Measurements from ENCODE around the gene NDUFB3.
"Not testable (repeated sequence)": the region's sequence is repeated elsewhere in the genome, so short reads cannot be mapped to it uniquely, and the experiment has no call there.

NDUFB3 gene

DNA sequence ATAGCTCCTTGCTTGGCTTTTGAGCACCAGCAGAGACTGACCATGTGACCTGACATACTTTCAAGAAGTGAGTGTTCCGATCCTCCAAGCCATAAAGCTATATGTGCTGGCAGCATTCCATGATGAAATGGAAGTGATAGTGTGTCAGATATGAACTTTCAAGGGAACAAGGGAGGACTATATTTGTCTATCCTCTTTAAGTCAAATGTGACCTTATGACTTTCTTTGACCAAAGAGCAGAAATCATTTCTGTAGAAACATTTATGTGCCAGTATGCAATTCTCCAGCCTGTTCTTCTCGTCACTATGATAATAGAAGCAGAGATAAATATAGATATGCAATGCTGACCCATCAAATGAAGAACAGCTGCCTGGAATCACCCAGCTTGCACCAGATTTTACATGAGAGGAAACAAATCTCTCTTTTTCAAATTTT is 14.7 kb upstream of the NDUFB3 start:
- Histone ChIP-seq H3K4me3 (no peak overlapping the region), H3K27ac (no peak overlapping the region), H3K9me3 (no peaks in the 10 kb centered on the region), H3K4me2 (no peak overlapping the region), H3K27me3 (no peaks in the 10 kb centered on the region), H3K36me3 (peaks cover 50% of the 10 kb centered on the region), H3K4me1 (no peaks in the 10 kb centered on the region), H3K9ac (no peak overlapping the region), H4K20me1 (peaks cover 65% of the 10 kb centered on the region)
- TF ChIP-seq Cebpa-rat (IDR thresholded peaks at IDR 0.05) = no peak

DNA sequence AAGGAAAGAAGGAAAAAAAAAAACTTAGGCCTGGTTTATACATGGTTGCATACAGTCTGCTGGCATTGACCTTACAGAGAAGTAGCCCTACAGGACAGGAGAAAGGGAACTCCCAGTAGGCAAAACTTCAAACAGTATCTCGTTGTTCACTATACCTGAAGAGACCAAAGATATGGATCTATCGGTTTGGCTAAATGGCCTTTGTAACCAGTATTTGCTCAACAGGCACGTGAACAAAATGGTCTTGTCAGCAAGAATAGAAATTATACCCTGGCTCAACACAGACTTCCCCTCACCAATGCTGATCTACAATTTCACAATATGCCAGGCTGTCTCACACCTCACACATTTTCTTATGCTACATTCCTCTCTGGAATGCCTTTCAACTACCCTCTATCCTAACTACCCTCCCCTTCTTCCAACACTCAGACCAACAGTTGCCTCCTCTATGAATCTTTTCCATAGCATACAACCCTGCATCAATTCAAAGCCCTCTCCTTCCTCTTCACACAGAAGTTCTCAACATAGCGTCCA is 14.0 kb upstream of the NDUFB3 start:
- Histone ChIP-seq H3K4me2 (no peak overlapping the region), H3K9me3 (no peaks in the 10 kb centered on the region)

DNA sequence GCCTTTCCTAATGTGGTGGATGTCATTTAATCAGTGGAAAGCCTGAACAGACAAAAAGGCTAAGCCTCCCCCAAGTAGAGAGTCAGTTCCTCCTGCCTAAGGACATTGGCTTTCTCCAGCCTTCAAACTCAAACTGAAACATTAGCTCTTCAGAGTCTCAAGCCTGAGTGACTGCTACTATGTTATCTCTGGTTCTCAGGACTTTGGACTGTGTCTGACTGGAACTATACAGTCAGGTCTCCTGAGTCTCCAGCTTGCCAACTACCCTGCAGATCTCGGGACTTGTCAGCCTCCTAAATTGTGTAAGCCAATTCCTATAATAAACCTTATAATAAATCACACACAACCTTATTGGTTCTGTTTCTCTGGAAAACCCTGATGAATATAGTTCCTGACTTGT is 12.9 kb upstream of the NDUFB3 start:
- Histone ChIP-seq H4K20me1 (peaks cover 53% of the 10 kb centered on the region), H3K36me3 (peaks cover 33% of the 10 kb centered on the region), H3K27me3 (no peaks in the 10 kb centered on the region), H3K4me2 (no peak overlapping the region), H3K9me3 (no peaks in the 10 kb centered on the region), H3K4me3 (no peak overlapping the region), H3K4me1 (no peaks in the 10 kb centered on the region), H3K27ac (no peak overlapping the region), H3K9ac (no peak overlapping the region)
- no peak for TF ChIP-seq Cebpa-rat (IDR thresholded peaks at IDR 0.05)

More for the DNA sequence above, 14.0 kb upstream of the NDUFB3 start:
- Histone ChIP-seq H3K27ac (no peak overlapping the region), H4K20me1 (peaks cover 59% of the 10 kb centered on the region), H3K4me3 (no peak overlapping the region), H3K4me1 (no peaks in the 10 kb centered on the region), H3K9ac (no peak overlapping the region), H3K36me3 (peaks cover 44% of the 10 kb centered on the region), H3K27me3 (no peaks in the 10 kb centered on the region)
- TF ChIP-seq Cebpa-rat (IDR thresholded peaks at IDR 0.05) = no peak

DNA sequence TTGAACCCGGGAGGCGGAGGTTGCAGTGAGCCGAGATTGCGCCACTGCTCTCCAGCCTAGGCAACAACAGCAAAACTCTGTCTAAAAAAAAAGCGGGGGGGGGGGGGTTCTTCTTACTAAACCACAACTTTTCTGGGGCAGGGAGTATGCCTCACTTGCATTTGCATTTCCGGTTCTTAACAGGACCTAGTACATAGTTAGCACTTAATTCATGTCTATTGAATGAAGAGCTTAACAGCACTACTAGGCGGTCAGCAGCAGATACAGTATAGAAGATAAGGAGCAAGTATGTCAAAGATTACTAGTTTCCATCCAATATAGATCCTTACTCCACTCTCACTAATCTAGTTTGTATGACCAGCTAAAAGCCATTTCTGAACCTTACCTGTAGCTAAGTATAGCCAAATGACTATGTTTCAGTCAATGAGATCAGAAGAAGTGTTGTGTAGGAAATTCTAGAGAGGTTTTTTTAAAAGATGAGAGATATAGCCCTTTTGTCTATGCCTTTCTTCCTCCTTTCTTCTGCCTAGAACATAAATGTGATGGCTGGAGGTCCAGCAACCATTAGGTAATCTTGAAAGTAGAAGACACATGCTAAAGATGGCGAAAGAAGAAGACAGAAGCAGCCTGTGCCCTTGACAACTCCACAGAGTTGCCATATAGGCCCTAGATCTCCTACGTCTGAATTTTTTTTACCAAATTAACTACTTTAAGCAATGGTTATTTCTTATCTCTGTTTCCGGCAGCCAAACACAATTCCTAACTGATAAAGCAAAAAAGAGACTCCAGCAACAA is 11.6 kb upstream of the NDUFB3 start:
- no peak for TF ChIP-seq Cebpa-rat (IDR thresholded peaks at IDR 0.05)
- Histone ChIP-seq H3K9ac (no peak overlapping the region), H3K27ac (no peak overlapping the region), H4K20me1 (peaks cover 50% of the 10 kb centered on the region), H3K9me3 (no peaks in the 10 kb centered on the region), H3K4me2 (no peak overlapping the region), H3K36me3 (peaks cover 28% of the 10 kb centered on the region), H3K4me1 (no peaks in the 10 kb centered on the region), H3K27me3 (no peaks in the 10 kb centered on the region), H3K4me3 (no peak overlapping the region)

DNA sequence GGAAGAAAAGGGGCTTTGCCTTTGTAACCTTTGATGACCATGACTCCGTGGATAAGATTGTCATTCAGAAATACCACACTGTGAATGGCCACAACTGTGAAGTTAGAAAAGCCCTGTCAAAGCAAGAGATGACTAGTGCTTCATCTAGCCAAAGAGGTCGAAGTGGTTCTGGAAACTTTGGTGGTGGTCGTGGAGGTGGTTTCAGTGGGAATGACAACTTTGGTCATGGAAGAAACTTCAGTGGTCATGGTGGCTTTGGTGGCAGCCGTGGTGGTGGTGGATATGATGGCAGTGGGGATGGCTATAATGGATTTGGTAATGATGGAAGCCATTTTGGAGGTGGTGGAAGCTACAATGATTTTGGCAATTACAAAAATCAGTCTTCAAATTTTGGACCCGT is 8.3 kb upstream of the NDUFB3 start:
- not testable (repeated sequence) for H3K9me3 ChIP-seq, H3K4me1 ChIP-seq, H3K27me3 ChIP-seq, H3K27ac ChIP-seq, H3K9ac ChIP-seq, H3K4me3 ChIP-seq, H3K4me2 ChIP-seq
- Histone ChIP-seq H3K36me3 (peaks cover 19% of the 10 kb centered on the region), H4K20me1 (peaks cover 44% of the 10 kb centered on the region)

DNA sequence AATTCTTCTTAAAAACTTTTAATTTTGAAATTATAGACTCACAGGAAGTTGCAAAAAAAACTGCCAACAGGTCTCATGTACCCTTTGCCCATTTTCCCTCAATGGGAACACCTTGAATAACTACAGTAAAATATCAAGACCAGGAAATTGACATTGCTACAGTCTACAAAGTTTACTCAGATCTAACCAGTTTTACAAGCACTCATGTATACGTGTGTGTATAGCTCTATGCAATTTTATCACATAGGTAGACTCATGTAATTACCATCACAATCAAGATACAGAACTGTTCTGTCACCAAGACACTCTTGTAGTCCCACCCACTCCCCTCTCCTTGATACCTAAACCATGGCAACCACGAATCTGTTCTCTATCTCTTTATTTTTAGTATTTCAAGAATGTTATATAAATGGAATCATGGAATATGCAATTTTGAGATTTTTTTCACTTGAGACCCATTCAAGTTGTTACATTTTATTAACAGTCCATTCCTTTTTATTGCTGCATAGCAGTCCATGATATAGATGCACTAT is 6.9 kb upstream of the NDUFB3 start:
- Histone ChIP-seq H3K36me3 (peaks cover 12% of the 10 kb centered on the region; the same call in 1 of the 2 replicates), H4K20me1 (peaks cover 32% of the 10 kb centered on the region; the same call in 1 of the 2 replicates), H3K9me3 (no peaks in the 10 kb centered on the region), H3K4me3 (no peak overlapping the region), H3K4me1 (peaks cover 21% of the 10 kb centered on the region), H3K27ac (no peak overlapping the region), H3K4me2 (no peak overlapping the region), H3K27me3 (no peaks in the 10 kb centered on the region), H3K9ac (no peak overlapping the region)
- TF ChIP-seq Cebpa-rat (IDR thresholded peaks at IDR 0.05) = no peak

DNA sequence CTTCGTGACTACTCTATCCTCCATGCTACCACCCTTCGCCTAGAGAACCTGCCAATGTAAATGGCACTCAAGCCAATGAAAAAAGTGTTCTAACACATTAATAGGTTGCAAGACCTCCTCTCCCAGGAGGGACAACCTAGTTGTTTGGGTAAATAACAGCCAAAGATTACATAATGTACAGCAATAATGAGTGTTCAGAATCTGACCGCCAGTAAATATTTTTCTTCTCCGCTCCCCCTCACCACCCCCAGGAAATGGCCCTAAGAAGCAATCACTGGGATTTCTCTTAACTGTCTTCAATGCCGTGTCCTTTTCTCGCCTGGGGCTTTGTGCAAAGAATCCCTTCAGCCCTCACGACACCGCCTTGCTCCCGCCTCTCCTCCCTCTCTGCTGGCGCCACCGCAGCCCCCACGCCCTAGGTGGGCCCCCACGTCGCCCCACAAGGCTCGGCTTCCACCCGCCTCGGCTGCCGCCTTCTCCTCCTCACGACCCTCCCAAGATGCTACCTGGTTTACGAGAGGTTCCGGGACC is 788 bp upstream of the NDUFB3 start:
- Histone ChIP-seq H3K4me3 (peak overlapping the region; percentile 84), H3K27me3 (no peaks in the 10 kb centered on the region), H3K9ac (peak overlapping the region; percentile 92), H3K4me2 (peak overlapping the region; percentile 95), H3K27ac (peak overlapping the region; percentile 93), H3K36me3 (peaks cover 4% of the 10 kb centered on the region; the same call in 1 of the 2 replicates), H4K20me1 (peaks cover 25% of the 10 kb centered on the region; the same call in 1 of the 2 replicates), H3K4me1 (peaks cover 47% of the 10 kb centered on the region), H3K9me3 (no peaks in the 10 kb centered on the region)
- TF ChIP-seq Cebpa-rat (IDR thresholded peaks at IDR 0.05) = no peak

DNA sequence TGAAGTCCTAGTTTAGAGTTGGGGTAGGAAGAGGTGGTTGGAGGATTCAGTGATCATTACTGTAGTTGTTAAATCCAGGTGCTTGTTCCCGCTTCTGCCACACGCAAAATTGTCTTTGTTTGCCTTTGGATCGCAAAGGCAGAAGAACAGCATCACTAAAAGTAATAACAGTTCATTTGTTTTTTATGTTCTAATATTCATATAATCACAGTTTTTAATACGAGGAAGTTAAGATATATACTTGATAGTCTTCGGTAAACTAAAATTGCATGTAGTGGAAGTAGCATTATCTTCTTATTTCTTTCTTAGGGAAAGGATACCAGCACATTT is 365 bp downstream of the NDUFB3 start:
- H3K4me2 ChIP-seq = peak overlapping the region; percentile 86
- peaks cover 16% of the 10 kb centered on the region; the same call in 1 of the 2 replicates for H4K20me1 ChIP-seq
- H3K27ac ChIP-seq = peak overlapping the region; percentile 93
- H3K9ac ChIP-seq = peak overlapping the region; percentile 92
- no peaks in the 10 kb centered on the region for H3K9me3 ChIP-seq
- no peak for TF ChIP-seq Cebpa-rat (IDR thresholded peaks at IDR 0.05)
- peak overlapping the region; percentile 84 for H3K4me3 ChIP-seq
- H3K27me3 ChIP-seq = no peaks in the 10 kb centered on the region
- H3K4me1 ChIP-seq = peaks cover 47% of the 10 kb centered on the region
- H3K36me3 ChIP-seq = peaks cover 4% of the 10 kb centered on the region; the same call in 1 of the 2 replicates

DNA sequence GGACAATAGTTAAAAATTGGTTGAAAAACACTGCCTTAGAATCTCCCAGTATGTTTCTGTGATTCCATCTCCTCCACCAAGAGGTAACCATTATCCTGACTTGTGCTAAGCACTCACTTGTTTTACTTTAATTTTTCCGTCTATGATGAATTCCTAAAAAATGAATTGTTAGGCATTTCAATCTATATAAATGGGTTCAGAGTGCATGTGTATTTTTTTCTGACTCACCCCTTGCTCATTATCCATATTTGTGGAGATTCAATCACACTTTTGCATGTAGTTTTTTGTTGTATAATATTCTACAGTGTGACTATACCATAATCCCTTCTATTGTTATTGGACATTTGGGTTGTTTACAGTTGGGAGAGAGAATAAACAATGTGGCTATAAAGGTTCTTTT is 1.3 kb downstream of the NDUFB3 start:
- H3K36me3 ChIP-seq = peaks cover 4% of the 10 kb centered on the region; the same call in 1 of the 2 replicates
- H3K9ac ChIP-seq = no peak overlapping the region
- no peaks in the 10 kb centered on the region for H3K27me3 ChIP-seq
- no peaks in the 10 kb centered on the region for H3K9me3 ChIP-seq
- peaks cover 43% of the 10 kb centered on the region for H3K4me1 ChIP-seq
- H3K4me2 ChIP-seq = peak overlapping the region; percentile 86
- peak overlapping the region; percentile 84 for H3K4me3 ChIP-seq
- TF ChIP-seq Cebpa-rat (IDR thresholded peaks at IDR 0.05) = no peak
- no peak overlapping the region for H3K27ac ChIP-seq
- H4K20me1 ChIP-seq = peaks cover 16% of the 10 kb centered on the region; the same call in 1 of the 2 replicates

DNA sequence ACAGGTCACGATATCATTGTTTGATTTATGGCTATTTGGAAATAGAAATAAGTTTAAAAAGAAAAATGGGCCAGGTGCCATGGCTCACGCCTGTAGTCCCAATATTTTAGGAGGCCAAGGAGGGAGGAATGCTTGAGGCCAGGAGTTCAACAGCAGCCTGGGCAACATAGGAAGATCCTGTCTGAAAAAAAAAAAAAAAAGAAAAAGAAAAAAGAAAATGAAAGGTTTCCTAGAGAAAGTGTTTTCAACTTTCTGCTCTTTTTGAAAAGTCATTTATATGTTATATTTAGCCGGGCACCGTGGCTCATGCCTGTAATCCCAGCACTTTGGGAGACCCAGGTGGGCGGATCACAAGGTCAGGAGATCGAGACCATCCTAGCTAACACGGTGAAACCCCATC is 3.2 kb downstream of the NDUFB3 start:
- H3K27ac ChIP-seq = no peak overlapping the region
- H4K20me1 ChIP-seq = peaks cover 21% of the 10 kb centered on the region
- H3K4me1 ChIP-seq = peaks cover 25% of the 10 kb centered on the region
- H3K9ac ChIP-seq = no peak overlapping the region
- no peak overlapping the region for H3K4me3 ChIP-seq
- no peaks in the 10 kb centered on the region for H3K27me3 ChIP-seq
- no peak for TF ChIP-seq Cebpa-rat (IDR thresholded peaks at IDR 0.05)
- no peaks in the 10 kb centered on the region for H3K9me3 ChIP-seq
- peaks cover 15% of the 10 kb centered on the region for H3K36me3 ChIP-seq
- no peak overlapping the region for H3K4me2 ChIP-seq
